ENCODE results near the gene RBP5.

RBP5 gene

DNA sequence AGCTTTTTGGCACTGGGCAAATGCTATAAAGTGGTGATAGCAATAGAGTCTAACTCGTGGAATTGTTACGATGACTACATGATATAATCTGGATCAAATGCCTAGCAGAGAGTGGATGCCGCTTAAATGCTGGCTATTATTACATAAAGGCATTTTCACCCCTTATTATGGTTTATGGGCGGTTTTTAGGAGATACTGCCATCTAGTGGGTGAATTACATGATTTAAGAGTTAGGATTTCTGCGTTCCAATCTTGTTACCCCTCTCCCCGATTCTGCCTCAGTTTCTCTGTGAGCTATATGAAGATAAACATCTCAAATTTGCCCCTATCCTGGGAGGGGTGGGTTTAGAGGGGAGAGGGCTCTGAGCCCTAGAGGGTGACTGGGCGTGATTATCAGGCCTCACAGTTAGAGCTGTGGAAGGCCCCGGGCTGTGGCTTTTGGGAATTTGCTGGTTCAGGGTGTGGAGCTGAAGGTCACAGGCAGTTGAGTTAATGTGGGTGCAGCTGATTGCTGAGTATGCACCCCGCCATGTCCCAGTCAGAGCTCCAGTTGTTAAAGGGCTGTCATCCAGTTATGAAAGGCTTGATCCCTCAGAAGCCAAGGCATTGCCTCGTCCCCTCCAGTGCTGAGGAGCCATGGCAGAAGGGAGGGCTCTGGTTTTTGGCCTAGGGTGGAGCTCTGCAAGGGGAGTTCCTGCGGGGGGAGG lies 15.9 kb upstream of the RBP5 start:
- peak in 1 of 5 experiments; percentile 36 for DNase-seq

GRCh38 chr12:7143564-7143963 lies 14.9 kb upstream of the RBP5 start:
- no peak for DNase-seq

- no peak for DNase-seq
Observed at GRCh38 chr12:7142809-7143465, 14.2 kb upstream of the RBP5 start.

GRCh38 chr12:7142056-7142644 lies 13.5 kb upstream of the RBP5 start:
- peak in 4 of 5 experiments; percentile 13 to 53 (median 39) for DNase-seq

GRCh38 chr12:7141351-7142005 lies 12.8 kb upstream of the RBP5 start:
- no peak for DNase-seq

DNA sequence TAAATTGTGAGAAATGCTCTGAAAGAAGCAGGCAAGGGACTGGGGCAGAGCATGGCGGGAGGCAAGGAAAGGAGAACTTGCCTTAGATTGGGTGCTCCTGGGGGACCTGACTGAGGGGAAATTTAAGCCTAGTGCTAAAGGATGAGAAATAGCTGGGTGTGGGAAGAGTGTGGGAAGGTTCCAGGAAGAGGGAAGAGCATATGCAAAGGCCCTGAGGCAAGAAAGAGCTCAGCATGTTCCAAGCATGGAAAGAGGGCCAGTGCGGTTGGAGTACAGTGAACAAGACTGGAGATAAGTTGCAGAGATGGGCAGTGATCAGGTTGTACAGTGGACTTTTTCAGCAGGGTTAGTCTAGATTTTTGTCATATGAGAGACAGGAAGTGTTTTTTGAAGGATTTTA lies 10.5 kb upstream of the RBP5 start:
- no peak for DNase-seq

GRCh38 chr12:7137908-7138307 lies 9.2 kb upstream of the RBP5 start:
- DNase-seq = no peak

GRCh38 chr12:7136676-7137075 lies 8.0 kb upstream of the RBP5 start:
- DNase-seq = no peak

- no peak for DNase-seq
Observed at GRCh38 chr12:7136071-7136470, 7.4 kb upstream of the RBP5 start.

DNA sequence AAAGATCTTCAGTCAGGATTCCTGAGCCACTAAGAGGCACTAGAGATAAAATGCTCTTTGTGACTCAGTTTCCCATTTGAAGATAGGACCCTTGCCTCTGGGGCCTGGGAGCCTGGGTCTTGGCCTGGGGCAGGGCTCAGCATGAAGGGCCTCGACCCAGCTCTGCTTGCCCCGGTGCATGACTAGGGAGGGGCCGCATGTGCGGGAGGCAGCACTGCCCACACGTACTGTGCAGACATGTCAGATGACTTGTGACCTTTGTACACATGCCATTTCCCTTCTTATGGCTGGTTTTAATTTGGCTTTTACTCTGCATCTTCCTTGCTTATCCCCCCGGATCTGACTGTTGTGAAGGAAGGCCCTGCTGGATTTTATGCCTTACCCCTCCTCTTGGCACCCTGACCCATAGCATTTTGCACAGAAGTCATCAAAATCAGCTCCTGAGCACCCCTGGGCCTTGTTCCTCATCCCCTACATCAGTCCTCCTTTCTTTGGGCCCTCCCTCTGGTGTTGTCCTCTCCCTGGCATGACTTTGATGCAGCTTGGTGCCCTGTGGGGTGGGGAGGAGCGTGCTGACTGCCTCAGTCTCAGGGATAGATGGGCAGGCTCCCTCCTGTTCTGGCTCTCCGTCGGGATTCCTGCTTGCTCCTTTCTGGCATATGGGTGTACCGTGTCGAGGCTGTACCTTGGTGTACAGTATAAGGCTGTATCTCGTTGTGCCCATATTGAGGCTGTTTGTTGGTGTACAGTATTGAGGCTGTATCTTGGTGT lies 5.9 kb upstream of the RBP5 start:
- no peak for DNase-seq

- peak in 2 of 5 experiments; percentile 32 to 88 for DNase-seq
Observed at GRCh38 chr12:7131502-7131866, 2.8 kb upstream of the RBP5 start.

DNA sequence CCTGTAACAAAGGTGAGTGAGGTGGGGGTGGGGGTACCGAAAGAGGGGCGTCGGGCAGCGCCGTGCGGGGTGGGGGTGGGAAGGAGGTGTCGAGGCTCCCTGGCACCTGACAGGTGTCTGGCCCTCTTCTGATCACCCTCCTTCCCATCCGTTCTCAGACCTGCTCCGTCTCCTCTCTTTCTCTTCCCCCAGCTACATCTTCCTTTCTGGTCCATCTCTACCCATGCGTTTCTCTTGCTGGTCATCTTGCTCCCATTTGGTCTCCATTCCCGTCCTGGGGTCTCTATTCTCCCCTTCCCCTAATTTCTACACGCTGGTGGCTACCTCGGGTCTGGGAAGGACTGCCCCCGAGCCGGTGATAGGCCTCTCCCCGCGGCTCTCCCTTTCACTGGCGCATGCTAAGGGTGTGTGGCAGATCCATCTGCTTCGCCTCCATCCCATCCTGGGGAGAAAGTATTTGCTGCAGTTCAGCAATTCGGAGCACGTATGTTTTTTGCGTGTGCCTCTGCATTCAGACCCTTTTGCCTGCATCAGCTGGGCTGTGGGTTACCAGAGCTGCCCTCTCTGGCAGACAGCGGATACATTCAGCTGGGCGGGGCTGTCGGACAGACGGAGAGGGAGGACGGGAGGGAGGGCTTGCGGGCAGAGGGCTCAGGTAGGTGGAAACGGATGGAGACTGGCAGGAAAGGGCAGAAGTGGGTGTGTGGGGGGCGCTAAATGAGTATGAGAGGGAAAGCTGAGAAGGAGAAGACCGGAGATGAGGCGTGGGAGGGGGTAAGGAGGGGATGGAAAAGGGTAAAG lies 2.2 kb upstream of the RBP5 start:
- DNase-seq = peak in 3 of 5 experiments; percentile 26 to 72 (median 51)

DNA sequence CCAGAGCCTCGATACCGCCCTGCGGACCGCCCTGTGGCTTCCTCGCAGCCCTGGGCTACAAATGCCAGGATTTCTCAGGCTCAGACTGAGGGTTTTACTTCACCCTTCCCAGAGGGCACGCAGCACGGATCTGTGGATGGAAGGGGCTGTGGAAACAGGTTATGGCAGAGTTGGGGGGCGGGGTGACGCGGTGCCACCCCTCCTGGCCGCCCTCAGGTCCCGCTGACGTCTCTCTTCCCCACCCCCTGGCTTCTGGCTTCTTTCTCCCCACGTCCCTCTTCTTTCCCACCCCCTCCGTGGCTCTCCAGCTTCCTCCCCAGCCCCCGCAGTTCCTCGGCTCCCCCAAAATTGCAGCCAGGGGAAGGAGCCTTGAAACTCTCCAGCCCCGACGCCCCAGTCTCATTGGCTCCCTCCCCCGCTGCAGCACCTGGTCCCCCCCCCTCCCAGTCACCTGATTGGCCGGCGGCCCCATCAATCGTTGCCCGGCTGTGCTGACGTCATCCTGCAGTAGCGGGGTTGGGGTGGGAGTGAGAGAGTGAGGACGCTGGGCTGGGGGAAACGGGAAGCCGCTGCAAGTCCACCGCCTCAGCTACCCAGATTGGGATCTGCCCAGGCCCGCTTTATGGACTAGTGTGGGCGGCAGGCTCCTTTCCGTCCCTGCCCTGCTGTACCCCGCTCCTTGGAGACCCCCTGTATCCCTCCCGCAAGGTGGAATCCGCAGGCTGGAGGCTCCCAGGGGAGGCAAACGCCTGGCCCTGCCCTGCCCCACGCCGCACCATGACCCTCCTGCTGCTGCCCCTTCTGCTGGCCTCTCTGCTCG lies 1.4 kb upstream of the RBP5 start, which contains the start of gene CLSTN3:
CLSTN3 (plus strand) TSS at position 500 of the 820 bp plus-strand sequence; CDS start at position 778, 278 bp downstream.
- peak; percentile 72 to 91 (median 81) for DNase-seq

GRCh38 chr12:7129287-7129871 lies 690 bp upstream of the RBP5 start:
- DNase-seq = no peak

GRCh38 chr12:7127916-7128626 lies 618 bp downstream of the RBP5 start:
- no peak for DNase-seq

DNA sequence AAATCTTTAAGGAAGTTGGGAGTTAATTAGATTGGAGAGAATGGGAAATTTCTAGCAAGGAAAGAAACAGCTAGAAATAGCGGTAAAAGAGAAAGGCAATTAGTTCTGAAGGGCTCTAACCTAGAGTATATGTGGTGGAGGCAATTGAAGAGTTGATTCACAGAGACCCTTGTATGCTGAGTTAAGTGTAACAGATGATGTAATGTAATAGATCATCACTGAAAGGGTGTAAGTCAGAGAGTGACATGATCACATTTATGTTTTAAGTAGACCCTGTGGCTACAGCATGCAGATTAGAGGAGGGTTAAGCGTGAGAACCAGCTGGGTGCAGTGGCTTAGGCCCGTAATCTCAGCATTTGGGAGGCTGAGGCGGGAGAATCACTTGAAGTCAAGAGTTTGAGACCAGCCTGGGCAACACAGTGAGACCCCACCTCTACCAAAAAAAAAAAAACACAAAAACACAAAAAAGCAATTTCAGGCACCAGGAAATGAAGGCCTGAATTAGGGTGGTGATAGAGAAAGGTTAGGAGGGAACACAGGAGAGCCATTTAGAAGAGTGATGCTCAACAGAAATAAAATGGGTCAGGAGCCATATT lies 3.0 kb downstream of the RBP5 start:
- no peak for DNase-seq

DNA sequence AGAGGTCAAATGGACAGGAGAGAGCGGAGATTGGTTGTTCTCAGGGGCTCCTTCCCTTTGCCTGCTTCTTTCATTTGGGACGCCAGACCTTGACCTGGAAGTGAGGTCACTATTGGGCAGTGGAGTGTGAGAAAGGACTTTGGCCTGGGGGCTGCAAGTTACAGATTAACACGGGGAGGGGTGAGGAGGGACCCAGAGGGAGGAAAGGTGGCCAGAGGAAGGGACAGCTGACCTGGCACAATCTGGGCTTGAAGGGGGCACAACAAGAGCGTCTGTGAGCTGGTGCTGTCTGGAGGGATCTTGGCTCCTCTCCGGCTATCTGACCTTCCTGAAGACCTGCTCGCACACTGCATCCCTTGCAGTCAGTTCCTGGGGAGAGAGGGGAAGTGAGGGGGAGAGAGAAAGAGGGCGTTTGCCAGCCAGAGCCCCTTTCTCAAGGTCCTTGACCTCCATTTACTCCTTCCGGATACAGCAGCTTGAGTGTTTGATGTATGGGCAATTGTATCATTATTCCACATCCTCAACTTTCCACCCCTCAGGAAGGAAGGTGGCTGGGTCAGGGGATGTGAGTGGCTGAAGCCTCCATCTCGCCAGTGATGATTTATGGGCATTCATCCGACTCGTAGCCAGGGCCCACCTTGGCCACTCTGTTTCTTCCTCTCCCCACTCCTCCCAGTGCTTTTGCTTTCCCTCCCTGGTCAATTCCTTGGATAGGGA lies 4.7 kb downstream of the RBP5 start:
- no peak for DNase-seq

All from T-helper 2 cell (primary cell).